Hematopoietic multipotent progenitor cell treated with erythropoietin and hydrocortisone succinate and interleukin-3 and kit ligand, for 8 days (in vitro differentiated cells): ENCODE data around the gene DENND2A.
A peak's percentile ranks its signal among the peaks of the same experiment; 100 is the strongest.
"Not testable (repeated sequence)": the region's sequence is repeated elsewhere in the genome, so short reads cannot be mapped to it uniquely, and the experiment has no call there.

Experiments
- DNase-seq: peaks from one replicate; pipeline ENCODE4 v3.0.0-alpha.2; 2015

The DENND2A gene

DNA sequence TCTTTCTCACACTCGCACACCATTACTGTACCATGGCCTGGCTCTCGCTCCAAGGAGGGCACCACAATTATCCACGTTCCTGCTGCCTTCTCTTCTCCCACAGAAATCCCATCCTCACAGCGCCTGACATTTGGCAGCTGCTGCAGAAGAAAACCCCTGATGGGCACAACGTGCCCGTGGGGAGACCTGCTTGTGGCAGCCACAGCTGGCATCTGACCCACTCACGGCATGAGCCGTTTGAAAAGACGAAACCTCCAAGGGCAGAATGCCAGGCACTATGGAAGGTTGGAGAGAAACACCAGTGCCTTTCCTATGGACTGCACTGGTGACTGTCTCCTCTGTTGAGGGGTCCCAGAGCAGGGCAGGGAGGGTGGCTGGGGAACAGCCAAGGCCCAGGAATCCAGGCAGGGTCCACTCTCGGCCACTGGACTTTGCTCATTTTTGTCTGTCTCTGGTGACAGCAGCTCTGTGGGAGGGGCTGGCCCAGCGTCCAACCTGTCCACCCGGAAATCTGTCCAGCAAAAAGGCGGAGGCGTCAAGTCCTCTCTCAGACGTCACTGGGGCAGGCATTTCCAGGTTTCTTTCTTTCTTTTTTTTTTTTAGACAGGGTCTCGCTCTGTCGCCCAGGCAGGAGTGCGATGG is 100.4 kb downstream of the DENND2A start:
- DNase-seq: no peak

DNA sequence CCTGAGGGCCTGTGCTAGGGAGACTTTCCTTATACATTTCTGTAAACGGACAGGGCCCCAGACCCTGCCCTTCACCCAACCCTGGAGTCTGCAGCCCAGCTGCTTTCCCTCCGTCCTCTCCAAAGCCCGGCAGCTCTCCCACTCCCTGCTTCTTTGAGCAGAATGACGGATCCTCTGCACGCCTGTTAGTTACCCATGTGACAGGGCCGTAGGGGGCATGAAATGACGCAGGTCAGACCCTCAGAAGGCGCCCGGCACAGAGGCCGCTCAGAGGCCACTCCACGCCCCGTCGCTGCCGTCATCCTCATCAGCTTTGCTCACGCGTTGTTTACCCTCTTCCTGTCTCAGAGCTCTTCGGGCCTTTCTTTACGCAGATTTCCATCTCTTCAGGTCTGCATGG is 101.2 kb downstream of the DENND2A start:
- DNase-seq: no peak

DNA sequence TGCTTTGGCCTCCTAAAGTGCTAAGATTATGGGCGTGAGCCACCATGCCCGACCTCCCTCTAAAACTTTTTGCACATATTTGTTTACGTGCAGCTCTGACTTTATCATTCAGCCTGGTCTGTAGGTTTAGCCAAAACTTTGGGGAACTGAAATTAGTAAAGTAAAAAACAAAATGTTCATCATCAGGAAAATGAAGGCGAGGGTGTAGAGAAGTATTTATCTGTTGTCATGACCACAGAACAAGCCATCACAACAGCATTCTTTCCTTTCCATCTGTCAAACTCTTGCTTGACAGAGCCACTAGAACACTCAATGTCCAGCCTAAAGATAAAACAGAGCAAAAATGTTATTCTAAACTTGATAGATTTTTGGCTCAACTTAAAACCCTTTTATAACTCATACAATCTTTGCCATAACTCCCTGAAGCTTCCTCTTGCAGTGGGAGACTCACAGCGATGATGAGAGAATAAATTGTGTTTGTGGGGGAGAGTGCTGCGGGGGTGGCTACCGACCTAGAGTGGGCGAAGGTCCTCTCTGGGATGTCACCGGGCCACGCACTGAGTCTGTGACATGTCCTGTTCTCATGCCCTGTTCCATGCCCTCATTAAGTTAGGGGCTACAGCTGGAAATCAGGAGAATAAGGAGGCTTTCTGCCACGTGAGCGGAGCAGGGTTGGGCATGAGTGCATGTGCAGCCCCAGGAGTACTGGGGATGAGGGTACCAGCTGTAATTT is 102.7 kb downstream of the DENND2A start:
- no peak for DNase-seq

DNA sequence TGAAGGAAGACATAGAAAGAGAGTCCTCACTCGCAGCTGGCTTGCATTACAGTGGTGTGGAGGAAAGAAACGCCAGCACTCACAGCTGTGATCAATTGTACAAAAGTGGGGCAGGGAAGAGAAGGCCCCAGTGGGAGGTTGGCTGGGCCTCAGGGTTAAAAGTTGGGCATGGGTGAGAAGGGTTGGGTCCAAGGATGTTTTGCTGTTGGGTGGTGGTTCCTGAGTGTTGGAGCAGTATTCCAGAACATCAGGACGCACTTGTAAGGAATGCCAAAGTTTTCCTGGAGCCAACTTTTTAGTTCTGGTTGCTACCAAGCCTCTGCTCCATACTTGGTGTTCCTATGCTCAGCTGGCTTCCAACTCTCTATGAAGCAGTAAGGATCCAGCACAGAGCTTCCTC is 105.9 kb downstream of the DENND2A start:
- DNase-seq: no peak

DNA sequence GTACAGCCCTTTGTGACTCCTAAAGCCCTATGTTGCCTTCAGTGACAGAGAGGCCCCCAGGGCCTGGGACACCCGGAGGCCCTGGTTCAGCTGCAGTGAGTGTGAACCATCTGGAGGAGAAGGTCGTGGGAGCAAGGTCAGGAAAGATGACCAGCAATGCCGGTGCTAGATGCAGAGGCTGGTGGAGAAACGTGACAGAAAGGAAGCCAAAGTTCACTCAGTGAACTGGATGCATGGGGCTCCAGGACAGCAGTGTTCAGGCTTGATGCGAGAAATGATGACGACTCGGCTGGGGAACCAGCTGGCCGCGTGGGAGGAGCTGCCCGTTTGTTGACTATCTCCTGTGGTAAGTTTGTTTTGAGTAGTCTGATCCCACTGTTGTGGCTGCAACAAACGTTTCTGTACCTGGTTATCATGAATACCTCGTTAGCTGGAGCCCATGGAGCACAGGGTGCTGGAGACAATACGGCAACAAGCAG is 107.2 kb downstream of the DENND2A start:
- DNase-seq: no peak

DNA sequence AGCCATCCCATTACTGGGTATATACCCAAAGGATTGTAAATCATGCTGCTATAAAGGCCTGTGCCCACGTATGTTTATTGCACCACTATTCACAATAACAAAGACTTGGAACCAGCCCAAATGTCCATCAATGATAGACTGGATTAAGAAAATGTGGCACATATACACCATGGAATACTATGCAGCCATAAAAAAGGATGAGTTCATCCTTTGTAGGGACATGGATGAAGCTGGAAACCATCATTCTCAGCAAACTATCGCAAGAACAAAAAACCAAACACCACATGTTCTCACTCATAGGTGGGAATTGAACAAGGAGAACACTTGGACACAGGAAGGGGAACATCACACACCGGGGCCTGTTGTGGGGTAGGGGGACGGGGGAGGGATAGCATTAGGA is 111.2 kb downstream of the DENND2A start:
- DNase-seq: not testable (repeated sequence)

DNA sequence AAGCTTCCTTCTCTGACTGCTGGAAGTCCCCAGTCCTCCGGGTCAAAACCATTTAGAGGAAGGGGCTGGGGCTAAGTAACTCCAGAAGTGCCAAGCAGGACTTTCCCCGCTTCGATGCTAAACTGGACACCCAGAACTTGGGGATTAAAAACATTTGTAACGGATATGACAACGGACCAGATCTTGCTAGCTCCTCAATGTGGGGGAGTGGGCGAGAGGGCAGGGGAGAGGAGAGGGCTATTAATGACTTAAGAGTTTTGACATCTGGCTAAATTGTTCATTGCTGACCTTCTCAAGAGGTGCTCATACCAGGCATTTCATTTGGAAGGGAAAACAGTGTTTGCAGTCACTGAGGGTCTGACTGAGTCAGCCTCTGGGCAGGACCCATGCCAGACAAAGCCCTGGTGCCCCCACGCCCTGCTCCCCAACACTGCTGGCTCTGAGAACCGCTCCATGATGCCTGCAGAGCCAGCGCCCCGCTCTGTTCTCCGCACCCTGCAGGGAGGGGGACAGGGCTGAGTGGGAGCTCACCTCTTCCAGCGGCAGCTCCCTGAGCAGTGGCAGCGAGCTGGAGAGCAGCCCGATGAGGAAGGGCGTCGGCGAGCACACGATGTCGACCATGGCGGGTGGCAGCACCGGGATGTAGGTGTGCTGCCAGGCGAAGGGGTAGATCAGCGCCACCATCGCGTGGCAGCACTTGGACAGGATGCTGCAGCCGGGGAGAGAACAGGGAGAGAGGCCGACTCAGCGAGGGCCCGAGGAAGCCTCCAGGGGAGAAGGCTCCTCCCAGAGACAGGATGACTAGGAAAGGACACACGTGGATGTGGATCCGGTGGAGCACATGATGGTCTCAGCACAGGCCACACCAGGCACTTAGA is 113.6 kb downstream of the DENND2A start:
- DNase-seq: no peak

DNA sequence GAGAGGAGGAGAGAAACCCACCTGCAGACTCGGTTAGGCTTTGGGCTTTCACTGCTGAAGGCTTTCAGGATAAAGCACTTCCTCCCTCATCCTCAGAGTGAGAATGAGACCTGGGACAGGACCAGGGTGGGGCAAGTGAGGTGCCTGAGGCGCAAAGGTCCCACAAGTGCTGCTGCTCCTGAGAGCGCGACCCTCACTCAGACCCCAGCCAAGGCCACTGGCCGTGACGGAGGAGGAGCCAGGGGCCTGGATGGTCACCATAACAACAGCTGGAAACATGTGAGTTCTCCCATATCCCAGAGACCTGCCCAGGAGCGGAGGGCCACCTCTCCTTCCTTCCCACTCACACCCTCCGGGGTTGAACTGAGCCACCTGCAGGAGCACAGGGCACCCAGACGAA is 114.4 kb downstream of the DENND2A start:
- no peak for DNase-seq

DNA sequence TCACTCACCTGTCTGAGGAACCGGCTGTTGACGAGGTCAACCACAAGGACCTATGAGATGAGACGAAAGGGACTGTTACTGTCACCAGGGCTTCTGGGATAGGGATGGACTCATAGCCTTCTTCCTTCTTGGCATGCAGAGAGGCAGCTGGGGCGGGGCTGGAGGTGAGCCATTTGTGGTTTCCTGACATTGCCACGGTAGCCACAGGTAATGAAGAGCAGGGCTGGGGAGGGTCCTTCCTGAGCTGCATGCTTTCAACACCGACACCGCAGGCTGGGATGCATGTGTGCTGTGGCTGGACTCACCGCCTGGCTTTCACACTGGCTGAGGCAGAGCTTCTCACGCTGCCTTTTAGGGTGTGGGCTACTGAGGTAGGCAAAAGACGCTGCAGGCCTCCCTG is 114.9 kb downstream of the DENND2A start:
- DNase-seq: peak; percentile 43

DNA sequence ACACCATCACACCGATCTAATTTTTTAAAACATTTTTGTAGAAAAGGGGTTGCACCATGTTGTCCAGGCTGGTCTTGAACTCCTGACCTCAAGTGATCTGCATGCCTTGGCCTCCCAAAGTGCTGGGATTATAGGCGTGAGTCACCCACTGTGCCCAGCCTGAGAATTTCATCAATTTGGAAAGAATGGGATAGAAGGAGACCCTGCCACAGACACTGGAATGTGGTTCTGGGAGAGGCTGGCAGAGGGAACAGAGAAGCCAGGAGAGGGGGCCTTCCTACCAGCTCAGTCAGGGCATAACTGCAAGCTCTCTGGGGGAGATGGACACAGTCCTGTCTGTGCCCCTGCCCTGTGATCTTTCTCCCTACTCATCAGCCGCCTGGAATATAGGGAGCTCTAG is 119.2 kb downstream of the DENND2A start:
- no peak for DNase-seq

DNA sequence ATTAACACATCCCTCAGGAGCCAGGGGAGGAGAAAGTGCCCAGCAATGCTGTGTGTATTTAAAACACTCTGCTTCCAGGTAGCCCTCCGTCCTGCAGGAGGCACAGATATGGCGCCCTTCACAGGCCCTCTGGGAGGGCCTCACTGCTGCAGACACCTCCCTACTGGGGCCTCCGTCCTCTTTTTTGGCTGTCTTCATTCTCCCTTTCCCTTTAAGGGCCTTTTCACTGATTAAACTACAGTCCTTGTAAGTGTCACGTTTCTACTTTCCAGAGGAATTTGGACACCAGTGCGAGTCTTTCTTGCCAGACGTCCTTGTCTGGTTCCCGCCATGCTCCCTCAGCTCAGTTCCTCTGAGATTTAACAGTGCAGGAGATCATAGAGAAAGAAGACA is 121.6 kb downstream of the DENND2A start:
- no peak for DNase-seq

DNA sequence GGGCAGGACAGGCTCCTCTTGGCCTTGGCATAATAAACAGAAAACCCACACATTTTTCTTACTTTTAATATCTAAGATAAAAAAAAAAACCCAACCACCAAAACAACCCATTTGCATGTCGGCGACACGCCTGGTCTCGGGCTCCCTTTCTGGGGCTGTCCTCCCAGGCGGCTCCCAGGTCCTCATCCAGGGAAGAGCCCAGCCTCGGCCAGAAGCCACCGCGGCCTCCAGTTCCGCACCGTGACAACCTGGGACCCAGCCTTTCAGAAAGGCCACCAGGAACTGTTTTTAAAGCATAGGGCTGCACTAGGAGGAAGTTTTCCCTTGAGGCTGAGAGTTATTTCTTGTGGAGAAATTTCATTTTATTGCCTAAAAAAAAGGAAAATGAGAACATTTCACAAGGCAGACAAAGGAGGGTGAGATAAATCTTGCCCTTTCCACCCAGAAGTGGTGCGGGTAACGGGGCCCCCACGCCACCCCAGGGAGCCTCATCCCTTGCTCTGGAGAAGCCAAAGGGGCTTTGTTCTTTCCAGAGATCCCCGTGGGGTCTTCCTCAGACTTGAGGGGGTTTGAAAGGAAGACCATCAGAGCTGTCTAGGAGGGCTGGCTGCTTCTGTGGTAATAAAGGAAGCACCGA is 122.1 kb downstream of the DENND2A start:
- DNase-seq: no peak

DNA sequence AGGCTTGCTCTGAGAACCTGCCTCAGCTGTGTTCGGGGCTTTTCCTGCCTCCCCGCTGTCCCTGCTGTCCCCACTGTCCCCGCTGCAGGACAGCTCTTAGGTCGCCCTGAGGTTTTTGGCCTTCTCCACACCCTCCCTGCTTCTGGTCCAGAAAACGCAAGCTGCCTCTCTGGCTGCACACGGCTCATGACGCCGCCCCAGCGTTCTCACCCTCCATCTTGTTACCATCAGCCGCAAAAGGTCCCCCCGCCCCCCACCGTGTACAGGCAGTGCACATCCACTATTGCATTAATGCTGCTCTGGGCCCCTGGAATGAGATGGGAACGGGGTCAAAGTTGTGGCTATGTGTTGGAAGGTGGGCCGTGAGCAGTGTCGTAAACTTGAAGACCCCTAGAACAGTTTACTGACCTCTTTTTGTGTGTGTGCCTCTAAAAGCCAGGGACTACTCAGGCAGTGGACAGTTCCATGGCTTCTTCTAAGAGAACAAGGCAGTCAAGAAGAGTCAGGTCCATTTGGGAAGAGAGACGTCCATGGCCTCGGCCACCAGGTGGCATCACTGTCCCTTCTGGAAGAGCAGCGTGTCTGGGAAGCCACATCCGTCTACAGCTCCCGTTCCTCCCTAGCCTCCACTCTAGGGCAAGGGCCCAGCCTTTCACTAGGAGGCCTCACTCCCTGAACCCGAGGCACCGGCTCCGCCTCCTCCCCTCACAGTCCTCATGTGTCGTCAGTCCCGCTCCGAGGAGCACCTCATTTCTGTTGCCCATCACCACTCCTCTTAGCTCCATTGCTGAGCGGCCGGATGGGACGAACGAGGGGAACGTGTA is 122.9 kb downstream of the DENND2A start:
- peak; percentile 87 for DNase-seq

DNA sequence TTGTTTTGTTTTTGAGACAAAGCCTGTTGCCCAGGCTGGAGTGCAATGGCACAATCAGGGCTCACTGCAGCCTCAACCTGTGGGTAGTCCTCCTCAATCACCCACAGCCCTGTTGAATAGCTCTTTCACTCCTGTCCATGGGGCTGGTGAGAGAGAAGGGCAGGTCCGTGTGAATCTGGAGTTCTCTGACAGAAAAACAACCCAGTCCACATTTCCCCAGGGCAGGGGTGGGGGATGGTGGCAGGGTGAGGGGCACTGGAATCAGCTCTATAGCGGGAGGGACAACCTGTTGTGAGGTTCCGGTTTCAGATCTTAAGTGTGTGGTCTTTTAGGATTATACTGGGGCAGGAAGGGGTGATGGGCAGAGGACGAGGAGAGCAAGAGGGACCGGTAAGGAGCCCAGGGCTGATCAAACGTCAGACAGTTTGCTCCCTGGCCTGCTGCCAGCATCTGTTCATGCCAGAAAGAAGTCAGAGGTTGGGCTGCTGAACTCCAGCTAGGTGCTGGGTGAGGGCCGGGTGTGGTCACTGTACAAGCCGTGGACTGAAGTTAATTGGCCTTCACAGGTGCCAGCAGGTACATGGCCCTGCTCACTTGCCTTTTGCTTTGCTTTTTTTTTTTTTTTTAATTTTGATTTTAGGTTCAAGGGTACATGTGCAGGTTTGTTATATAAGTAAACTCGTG is 128.2 kb downstream of the DENND2A start:
- DNase-seq: peak; percentile 92

DNA sequence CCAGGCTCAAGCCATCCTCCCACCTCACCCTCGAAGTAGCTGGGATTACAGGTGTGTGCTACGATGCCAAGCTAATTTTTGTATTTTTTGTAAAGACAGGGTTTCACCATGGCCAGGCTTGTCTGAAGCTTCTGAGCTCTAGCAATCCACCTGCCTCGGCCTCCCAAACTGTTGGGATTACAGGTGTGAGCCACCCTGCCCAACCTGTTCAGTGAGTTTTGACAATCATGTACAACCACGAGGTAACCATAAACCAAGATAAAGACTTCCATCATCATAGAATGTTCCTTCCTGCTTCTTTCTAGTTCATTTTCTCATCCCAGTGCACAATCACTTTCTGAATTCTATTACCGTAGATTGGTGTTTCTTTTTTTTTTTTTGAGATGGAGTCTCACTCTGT is 130.8 kb downstream of the DENND2A start:
- no peak for DNase-seq

DNA sequence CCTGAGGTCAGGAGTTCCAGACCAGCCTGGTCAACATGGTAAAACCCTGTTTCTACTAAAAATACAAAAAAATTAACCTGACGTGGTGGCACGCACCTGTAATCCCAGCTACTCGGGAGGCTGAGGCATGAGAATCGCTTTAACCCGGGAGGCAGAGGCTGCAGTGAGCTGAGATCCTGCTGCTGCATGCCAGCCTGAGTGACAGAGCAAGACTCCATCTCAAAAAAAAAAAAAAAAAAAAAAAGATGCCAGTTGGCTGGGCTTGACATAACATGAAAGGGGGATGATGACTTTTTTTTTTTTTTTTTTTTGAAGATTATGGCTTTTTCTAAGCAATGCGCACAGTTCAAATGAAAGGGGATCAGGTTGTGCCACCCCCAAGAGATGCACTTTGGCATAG is 133.1 kb downstream of the DENND2A start:
- not testable (repeated sequence) for DNase-seq

DNA sequence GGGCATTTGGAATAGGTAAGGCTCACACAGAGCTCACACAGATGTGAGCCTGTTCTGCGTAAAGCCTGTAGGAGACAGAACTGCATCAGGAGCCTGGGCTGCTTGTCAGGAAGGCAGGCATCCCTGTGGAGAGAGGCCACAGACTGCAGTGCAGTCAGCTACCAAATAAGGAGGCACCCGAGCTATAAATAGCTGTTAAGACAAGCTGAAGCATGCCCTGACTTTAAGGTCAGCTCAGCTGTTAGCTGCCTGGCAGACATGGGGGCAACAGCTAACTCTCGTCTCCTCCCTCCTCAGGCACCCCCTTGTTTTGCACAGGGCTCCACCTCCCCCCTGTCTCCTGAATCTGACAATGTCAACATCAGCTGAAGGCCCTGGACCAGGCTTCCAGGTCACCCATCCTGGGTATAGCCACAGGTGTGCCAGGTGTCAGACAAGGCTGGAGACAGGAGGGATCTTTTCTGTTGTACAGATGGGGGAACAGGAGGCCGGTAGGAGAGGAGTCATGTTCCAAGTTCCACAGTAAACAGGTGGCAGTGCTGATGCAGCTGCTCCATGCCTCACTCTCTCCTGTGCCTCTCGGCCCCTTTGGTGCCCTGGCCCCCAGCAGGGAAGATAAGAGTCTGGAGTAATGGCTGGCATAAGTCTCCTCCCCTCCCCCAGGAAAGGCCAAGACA is 133.7 kb downstream of the DENND2A start:
- DNase-seq: peak; percentile 76

DNA sequence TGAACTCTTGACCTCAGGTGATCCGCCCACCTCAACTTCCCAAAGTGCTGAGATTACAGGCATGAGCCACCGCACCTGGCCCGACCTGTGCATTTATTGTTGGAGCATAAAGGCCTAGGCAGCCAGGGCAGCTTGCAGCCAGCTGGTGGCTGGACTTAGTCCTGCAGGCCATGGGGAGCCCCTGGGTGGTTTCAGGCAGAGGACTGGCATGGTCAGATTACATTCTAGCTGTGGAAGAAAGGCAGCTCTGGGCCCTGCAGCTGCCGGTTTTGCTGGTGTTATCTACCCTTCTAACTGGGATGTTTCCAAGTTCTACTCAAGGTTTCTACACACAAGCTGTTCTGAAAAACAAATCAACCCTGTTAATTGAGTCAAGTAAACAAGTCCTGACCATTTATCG is 138.6 kb downstream of the DENND2A start:
- DNase-seq: peak; percentile 85

DNA sequence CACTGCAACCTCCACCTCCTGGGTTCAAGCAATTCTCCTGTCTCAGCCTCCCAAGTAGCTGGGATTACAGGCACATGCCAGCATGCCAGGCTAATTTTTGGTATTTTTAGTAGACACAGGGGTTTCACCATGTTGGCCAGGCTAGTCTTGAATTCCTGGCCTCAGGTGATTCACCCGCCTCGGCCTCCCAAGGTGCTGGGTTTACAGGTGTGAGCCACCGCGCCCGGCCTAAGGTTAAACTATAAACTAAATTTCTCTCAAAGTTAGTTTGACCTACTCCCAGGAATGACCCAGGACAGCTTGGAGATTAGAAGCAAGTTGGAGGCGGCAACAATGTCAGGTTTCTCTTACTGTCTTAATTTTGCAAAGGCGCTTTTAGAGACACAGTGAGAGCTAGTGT is 142.8 kb downstream of the DENND2A start:
- DNase-seq: not testable (repeated sequence)

DNA sequence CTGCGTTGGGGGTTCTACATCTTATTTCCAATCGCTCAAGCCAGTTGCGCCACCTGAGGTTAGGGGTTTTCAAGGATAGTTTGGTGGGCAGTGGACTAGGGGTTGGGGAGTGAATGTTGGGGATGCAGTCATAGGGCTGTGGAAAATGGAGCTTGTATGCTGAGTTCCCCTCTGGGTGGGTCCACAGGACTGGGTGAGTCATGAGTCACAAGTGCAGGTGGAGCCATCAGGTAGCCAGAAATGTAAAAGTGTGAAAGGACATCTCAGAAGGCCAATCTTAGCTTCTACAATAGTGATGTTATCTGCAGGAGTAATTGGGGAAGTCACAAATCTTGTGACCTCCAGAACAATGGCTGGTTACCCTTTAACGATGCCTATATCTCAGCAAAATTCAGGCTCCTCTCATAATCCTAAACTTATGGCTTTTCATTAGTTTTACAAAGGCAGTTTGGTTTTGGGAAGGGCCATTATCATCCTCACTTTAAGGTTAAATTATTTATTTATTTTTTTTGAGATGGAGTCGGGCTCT is 143.3 kb downstream of the DENND2A start:
- DNase-seq: no peak
